GM12878 (cell line): ENCODE measurements around the gene NOL4L. TPM values are rescaled to one million over a fixed set of nuclear protein-coding genes. Genes with fewer than 3 reads are reported as not detected.

Experiments
- ATAC-seq: fragments of 200-7000 bp; cut with Tn5 transposase; 3 replicates; pipeline ENCODE4 v1.9.1; 2020; ENCODE audit warnings: mild to moderate bottlenecking, moderate library complexity
- BruUV-seq: library from RNA; stranded (reverse); fragments of 400-500 nt; replicated peaks from 2 replicates; lab custom pipeline; 2021; lab: Mats Ljungman, UMichigan
- CTCF ChIA-PET: fragments of 300-600 bp; sonication (Branson Sonifier 250); formaldehyde crosslinking; extraction: SDS; loops from one replicate; lab custom pipeline; 2021; ENCODE audit warnings: inconsistent platforms; lab: Yijun Ruan, JAX
- POLR2A ChIA-PET: fragments of 350-600 bp; formaldehyde crosslinking; extraction: SDS; loops from one replicate; lab custom pipeline; 2021; ENCODE audit warnings: inconsistent platforms; lab: Charles Lee
- RAD21 ChIA-PET: fragments of 300-600 bp; sonication (Branson Sonifier 250); formaldehyde crosslinking; loops from one replicate; lab custom pipeline; 2023; ENCODE audit warnings: antibody characterized with exemption; ENCODE audit not compliant: unreplicated experiment; lab: Charles Lee
- SMC1A ChIA-PET: fragments of 300-600 bp; sonication (Branson Sonifier 250); formaldehyde crosslinking; loops from one replicate; lab custom pipeline; 2023; ENCODE audit not compliant: unreplicated experiment, uncharacterized antibody; lab: Charles Lee
- DNase-seq: peaks from one replicate; pipeline ENCODE4 v3.0.0-alpha.2; 2011; ENCODE audit warnings: low read depth, low spot score
- FAIRE-seq: peaks from 3 replicates; lab custom pipeline; 2011; peaks lifted over from hg19 to GRCh38; lab: Jason Lieb, UNC
- H2AFZ ChIP-seq: 2 replicates; pipeline ENCODE4 v1.6.0; 2011; ENCODE audit warnings: low read depth, low read length, control low read depth; ENCODE audit not compliant: control insufficient read depth
- H3K27ac ChIP-seq: 2 replicates; pipeline ENCODE4 v1.5.1; 2011; ENCODE audit warnings: control low read depth; ENCODE audit not compliant: control insufficient read depth, insufficient read depth
- H3K27me3 ChIP-seq, 2 experiments: replicated peaks in 1 of 2; 2 replicates each; pipeline versions ENCODE4 v1.6.0 to v1.6.1; 2011; ENCODE audit warnings: low read length in 1 of 2; ENCODE audit not compliant: control insufficient read depth in 2 of 2, insufficient read depth in 2 of 2
- H3K36me3 ChIP-seq, 2 experiments: 2 replicates each; pipeline ENCODE4 v1.5.1; 2011; ENCODE audit warnings: low read length in 1 of 2; ENCODE audit not compliant: control insufficient read depth in 2 of 2, insufficient read depth in 2 of 2
- H3K4me1 ChIP-seq: 2 replicates; pipeline ENCODE4 v1.6.1; 2011; ENCODE audit warnings: mild to moderate bottlenecking, low read length, moderate library complexity, mixed read lengths; ENCODE audit not compliant: control insufficient read depth, insufficient read depth
- H3K4me2 ChIP-seq: 2 replicates; pipeline ENCODE4 v1.6.0; 2011; ENCODE audit warnings: control low read depth; ENCODE audit not compliant: control insufficient read depth, insufficient read depth
- H3K4me3 ChIP-seq: fragments of 200-600 bp; sonication (generic); 2 replicates; pipeline ENCODE4 v1.5.1; 2016
- H3K79me2 ChIP-seq: 2 replicates; pipeline ENCODE4 v1.6.0; 2011; ENCODE audit warnings: low read length; ENCODE audit not compliant: control insufficient read depth, insufficient read depth
- H3K9ac ChIP-seq: 2 replicates; pipeline ENCODE4 v1.8.0; 2011; ENCODE audit warnings: low read length, control low read depth, mixed read lengths; ENCODE audit not compliant: control insufficient read depth, insufficient read depth
- H3K9me3 ChIP-seq: replicated peaks from 3 replicates; pipeline ENCODE4 v1.5.1; 2011; ENCODE audit warnings: mild to moderate bottlenecking, low read length; ENCODE audit not compliant: control insufficient read depth, insufficient read depth
- H4K20me1 ChIP-seq: 2 replicates; pipeline ENCODE4 v1.6.0; 2011; ENCODE audit not compliant: control insufficient read depth, insufficient read depth
- BHLHE40 ChIP-seq, 2 experiments: fragments of 450-650 bp in 1 of 2; IDR thresholded peaks; 2 replicates each; pipeline ENCODE4 v1.6.1; 2011 to 2017; ENCODE audit warnings: low read depth in 2 of 2, borderline replicate concordance in 1 of 2, improper control_type of control experiment in 1 of 2, low read length in 1 of 2, mild to moderate bottlenecking in 1 of 2
- CREM ChIP-seq: IDR thresholded peaks from 2 replicates; pipeline ENCODE4 v1.6.1; 2014; ENCODE audit warnings: antibody characterized with exemption, low read depth
- EZH2 ChIP-seq: IDR thresholded peaks from 2 replicates; pipeline ENCODE4 v1.6.1; 2012; ENCODE audit warnings: low read depth, mild to moderate bottlenecking, control low read depth, inconsistent platforms, low read length, borderline replicate concordance; ENCODE audit not compliant: control insufficient read depth
- FOXK2 ChIP-seq: fragments of 450-650 bp; IDR thresholded peaks from 2 replicates; pipeline ENCODE4 v1.6.1; 2017; ENCODE audit warnings: mild to moderate bottlenecking, moderate library complexity
- MYB ChIP-seq: fragments of 150-350 bp; IDR thresholded peaks from 2 replicates; pipeline ENCODE4 v1.6.1; 2014; ENCODE audit warnings: mild to moderate bottlenecking, low read depth, low read length, borderline replicate concordance
- MYC ChIP-seq: IDR thresholded peaks from 2 replicates; pipeline ENCODE4 v1.6.1; 2011; ENCODE audit warnings: mild to moderate bottlenecking, low read length, moderate library complexity, inconsistent platforms; ENCODE audit not compliant: insufficient read depth, insufficient replicate concordance, insufficient read length, severe bottlenecking
- PBX3 ChIP-seq: IDR thresholded peaks from 2 replicates; pipeline ENCODE4 v1.6.1; 2011; ENCODE audit warnings: mild to moderate bottlenecking, low read depth, low read length, moderate library complexity; ENCODE audit not compliant: insufficient replicate concordance
- POLR2AphosphoS5 ChIP-seq: IDR thresholded peaks from 2 replicates; pipeline ENCODE4 v1.6.1; 2011; ENCODE audit warnings: mild to moderate bottlenecking, low read length, inconsistent platforms
- PRDM15 ChIP-seq: fragments of 450-650 bp; formaldehyde crosslinking; IDR thresholded peaks from 2 replicates; pipeline ENCODE4 v1.4.0; 2020; ENCODE audit warnings: mild to moderate bottlenecking, moderate library complexity
- RAD51 ChIP-seq: fragments of 450-650 bp; IDR thresholded peaks from 2 replicates; pipeline ENCODE4 v1.6.1; 2016; ENCODE audit warnings: moderate library complexity, mild to moderate bottlenecking, inconsistent platforms
- TCF3 ChIP-seq: IDR thresholded peaks from 2 replicates; pipeline ENCODE4 v1.6.1; 2012; ENCODE audit warnings: low read depth, mild to moderate bottlenecking, low read length, borderline replicate concordance; ENCODE audit not compliant: insufficient read depth
- ZNF622 ChIP-seq: fragments of 450-650 bp; IDR thresholded peaks from 2 replicates; pipeline ENCODE4 v1.6.1; 2017; ENCODE audit warnings: mild to moderate bottlenecking, inconsistent platforms
- WGBS: methylation state at CpG from one replicate; pipeline ENCODE4 v1.1.6; 2016; ENCODE audit warnings: low lambda C conversion rate; ENCODE audit not compliant: insufficient replicate concordance, insufficient coverage; ENCODE audit errors: missing lambda C conversion rate; 5-methylcytosine and 5-hydroxymethylcytosine counted together
- in situ Hi-C: fragments of 300-500 bp; cut with MboI; formaldehyde crosslinking; loops from 9 replicates; pipeline ENCODE4 v1.14.3; 2018; ENCODE audit warnings: mixed read lengths
- intact Hi-C: fragments of 100-400 bp; cut with micrococcal nuclease; formaldehyde crosslinking; loops from one replicate; pipeline ENCODE4 v1.14.2; 2022; ENCODE audit not compliant: unreplicated experiment
- polyA plus RNA-seq, 11 experiments: library from polyadenylated mRNA; depleted of rRNA in 4 of 11; unstranded in 6 of 11; stranded (reverse) in 5 of 11; fragments of >200 nt; fragmentation: Nextera tagmentation in 4 of 11; fragmentation: Illumina TruSeq in 1 of 11; extraction: Ambion mirVana in 4 of 11; extraction: Trizol in 1 of 11; gene quantifications; 1 replicate in 1 of 11; 2 replicates in 10 of 11; pipeline versions ENCODE4 v1.2.1 to v1.2.3, GENCODE V29; 2011 to 2016; ENCODE audit warnings: inconsistent platforms in 2 of 11, missing spikeins in 2 of 11, low read depth in 1 of 11
- total RNA-seq, 4 experiments: library from RNA; depleted of rRNA in 3 of 4; stranded (reverse); fragments of >200 nt in 3 of 4; fragmentation: Illumina TruSeq in 1 of 4; extraction: Trizol in 1 of 4; gene quantifications; 2 replicates each; pipeline versions ENCODE4 v1.2.1 to v1.2.3, GENCODE V29; 2013 to 2021
- TF ChIP-seq, protein P1 (sequence below): IDR thresholded peaks from 2 replicates; pipeline ENCODE4 v1.6.1; 2011; ENCODE audit warnings: borderline replicate concordance, low read depth, mild to moderate bottlenecking, moderate library complexity, mixed read lengths, low read length; ENCODE audit not compliant: insufficient read depth; ENCODE audit errors: extremely low read length
- TF ChIP-seq, protein P2 (sequence below): fragments of 450-650 bp; IDR thresholded peaks from 2 replicates; pipeline ENCODE4 v1.6.1; 2017; ENCODE audit warnings: low read depth, mild to moderate bottlenecking, moderate library complexity

The NOL4L gene
- total and polyA plus RNA-seq, 10 of the 15 experiments (the other 5 are each of a cell fraction or from before 2014, with no cell fraction given) = 2.3 to 24.0 (median 8.0) TPM

- ChIA-PET RAD21 (no interaction called here), POLR2A (no interaction called here), CTCF (interaction anchor here (1.0 kb wide), 1 partner anchor 135 kb away, joined by 6 read pairs; no protein-coding TSS in a partner anchor), SMC1A (interaction anchor here (3.3 kb wide), 1 partner anchor 135 kb away, joined by 21 read pairs; no protein-coding TSS in a partner anchor)
- no peaks in the 10 kb centered on the region for H3K79me2 ChIP-seq
- no peak overlapping the region for H3K4me3 ChIP-seq
- H3K36me3 ChIP-seq = peaks cover 0 to 2% of the 10 kb centered on the region in 2 experiments; a peak in 3 of 4 replicates
- H3K27ac ChIP-seq = no peak overlapping the region
- ATAC-seq (no peak), DNase-seq (no peak), FAIRE-seq (no peak)
- intact Hi-C loops = no loop called here
- no peak overlapping the region for H3K4me2 ChIP-seq
- in situ Hi-C loops = loop anchor here (5.0 kb wide), 1 partner anchor 135 kb away; no protein-coding TSS in a partner anchor
- H3K9ac ChIP-seq = no peak overlapping the region
- BruUV-seq = no TSS peak
- no peak overlapping the region for H2AFZ ChIP-seq
- H3K27me3 ChIP-seq = no peaks in the 10 kb centered on the region
- WGBS = 45% methylated on average over 10 of the region's 10 CpGs
- H3K9me3 ChIP-seq = no peaks in the 10 kb centered on the region
- no peaks in the 10 kb centered on the region for H4K20me1 ChIP-seq
- H3K4me1 ChIP-seq = no peaks in the 10 kb centered on the region
- TF ChIP-seq, protein P1, sequence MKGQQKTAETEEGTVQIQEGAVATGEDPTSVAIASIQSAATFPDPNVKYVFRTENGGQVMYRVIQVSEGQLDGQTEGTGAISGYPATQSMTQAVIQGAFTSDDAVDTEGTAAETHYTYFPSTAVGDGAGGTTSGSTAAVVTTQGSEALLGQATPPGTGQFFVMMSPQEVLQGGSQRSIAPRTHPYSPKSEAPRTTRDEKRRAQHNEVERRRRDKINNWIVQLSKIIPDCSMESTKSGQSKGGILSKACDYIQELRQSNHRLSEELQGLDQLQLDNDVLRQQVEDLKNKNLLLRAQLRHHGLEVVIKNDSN = no peak
- TF ChIP-seq POLR2AphosphoS5 (no peak), MYC (no peak), ZNF622 (no peak), PBX3 (no peak), EZH2 (no peak), MYB (no peak), CREM (no peak), FOXK2 (no peak), PRDM15 (CRISPR knock-in tag) (no peak), TCF3 (no peak), BHLHE40 (IDR thresholded peaks at IDR 0.05; ENCODE audit: borderline replicate concordance in 1 of 2, low read depth in 2 of 2, low read length in 1 of 2) (no peak), RAD51 (no peak)
- TF ChIP-seq, protein P2, sequence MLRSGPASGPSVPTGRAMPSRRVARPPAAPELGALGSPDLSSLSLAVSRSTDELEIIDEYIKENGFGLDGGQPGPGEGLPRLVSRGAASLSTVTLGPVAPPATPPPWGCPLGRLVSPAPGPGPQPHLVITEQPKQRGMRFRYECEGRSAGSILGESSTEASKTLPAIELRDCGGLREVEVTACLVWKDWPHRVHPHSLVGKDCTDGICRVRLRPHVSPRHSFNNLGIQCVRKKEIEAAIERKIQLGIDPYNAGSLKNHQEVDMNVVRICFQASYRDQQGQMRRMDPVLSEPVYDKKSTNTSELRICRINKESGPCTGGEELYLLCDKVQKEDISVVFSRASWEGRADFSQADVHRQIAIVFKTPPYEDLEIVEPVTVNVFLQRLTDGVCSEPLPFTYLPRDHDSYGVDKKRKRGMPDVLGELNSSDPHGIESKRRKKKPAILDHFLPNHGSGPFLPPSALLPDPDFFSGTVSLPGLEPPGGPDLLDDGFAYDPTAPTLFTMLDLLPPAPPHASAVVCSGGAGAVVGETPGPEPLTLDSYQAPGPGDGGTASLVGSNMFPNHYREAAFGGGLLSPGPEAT = no peak
Measured at GRCh38 chr20:32516583-32517517, 68.3 kb downstream of the NOL4L start.
